ENCODE measurements around the gene COL9A1. TPM values are rescaled to one million over a fixed set of nuclear protein-coding genes. Genes with fewer than 3 reads are reported as not detected.

The COL9A1 gene
- total RNA-seq, 1 experiment from 2014 or later: not detected

DNA sequence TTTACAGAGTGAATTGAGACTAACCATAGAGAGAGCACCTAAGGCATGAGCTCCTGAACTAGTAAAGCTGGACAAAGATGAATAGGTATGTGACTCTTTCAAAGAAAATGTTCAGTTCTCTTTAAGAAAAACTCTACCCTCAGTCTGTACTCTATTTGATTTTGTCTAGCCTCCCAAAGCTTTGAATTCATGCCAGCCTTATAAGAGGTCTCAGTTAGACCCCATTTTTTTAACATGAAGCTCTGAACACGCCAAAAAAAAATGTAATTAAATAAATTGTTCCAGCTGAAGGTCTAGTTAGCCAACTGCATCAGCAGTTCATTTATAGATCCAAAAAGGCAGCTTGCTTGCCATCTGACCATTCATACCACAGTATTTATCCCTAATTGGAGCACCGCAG, 71.6 kb downstream of the COL9A1 start:
- no peak for DNase-seq (ENCODE audit: low read depth)

- peak; percentile 19 for DNase-seq (ENCODE audit: low read depth)
These were observed 77.8 kb downstream of the COL9A1 start for GRCh38 chr6:70225055-70225454.

DNA sequence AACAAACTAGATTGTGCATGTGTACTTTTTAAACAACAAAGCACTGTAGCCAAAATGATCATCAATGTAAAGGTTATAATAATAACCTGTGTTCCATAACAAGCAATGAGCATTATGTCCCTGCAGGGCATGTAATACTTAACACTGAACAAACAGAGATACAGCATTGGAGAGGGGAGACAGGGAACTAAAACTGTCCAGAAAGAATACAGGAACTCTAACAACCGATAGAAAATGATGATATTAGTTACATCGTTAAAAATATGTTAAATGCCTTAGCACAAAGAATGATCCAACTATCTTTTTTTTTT, 80.5 kb downstream of the COL9A1 start:
- DNase-seq (ENCODE audit: low read depth): no peak

DNA sequence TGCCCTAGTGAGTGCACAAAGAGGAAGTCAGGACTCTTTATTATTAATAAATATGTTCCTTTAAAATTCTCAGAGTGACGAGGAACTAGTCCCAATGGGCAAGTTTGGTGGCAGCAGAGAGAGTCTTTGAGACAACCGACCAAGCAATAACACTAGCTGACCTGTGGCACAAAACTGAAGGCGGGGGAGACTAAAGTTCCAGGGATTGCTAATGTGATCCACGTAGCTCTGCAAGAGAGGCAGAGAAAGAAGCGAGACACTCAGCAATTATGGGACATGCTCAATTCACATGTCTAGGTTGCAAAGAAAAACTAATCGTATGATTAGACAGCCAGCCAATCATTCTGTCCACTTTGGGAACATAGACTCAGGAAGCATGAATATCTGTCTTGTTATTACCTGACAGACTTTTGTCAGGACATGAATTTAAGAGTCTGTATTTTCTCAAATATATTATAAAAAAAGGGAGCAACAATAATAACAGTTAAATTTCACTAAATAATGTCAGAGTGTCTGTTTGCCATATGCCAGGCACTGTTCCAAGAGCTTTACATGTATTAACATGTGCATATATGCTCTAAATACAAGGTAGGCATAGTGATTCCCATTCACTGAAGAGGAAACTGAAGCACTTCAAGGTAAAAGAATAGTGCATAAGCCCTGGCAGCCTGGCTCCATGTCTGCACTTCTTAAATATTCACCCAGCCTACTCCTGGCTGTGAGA, 81.0 kb downstream of the COL9A1 start:
- no peak for DNase-seq (ENCODE audit: low read depth)

DNA sequence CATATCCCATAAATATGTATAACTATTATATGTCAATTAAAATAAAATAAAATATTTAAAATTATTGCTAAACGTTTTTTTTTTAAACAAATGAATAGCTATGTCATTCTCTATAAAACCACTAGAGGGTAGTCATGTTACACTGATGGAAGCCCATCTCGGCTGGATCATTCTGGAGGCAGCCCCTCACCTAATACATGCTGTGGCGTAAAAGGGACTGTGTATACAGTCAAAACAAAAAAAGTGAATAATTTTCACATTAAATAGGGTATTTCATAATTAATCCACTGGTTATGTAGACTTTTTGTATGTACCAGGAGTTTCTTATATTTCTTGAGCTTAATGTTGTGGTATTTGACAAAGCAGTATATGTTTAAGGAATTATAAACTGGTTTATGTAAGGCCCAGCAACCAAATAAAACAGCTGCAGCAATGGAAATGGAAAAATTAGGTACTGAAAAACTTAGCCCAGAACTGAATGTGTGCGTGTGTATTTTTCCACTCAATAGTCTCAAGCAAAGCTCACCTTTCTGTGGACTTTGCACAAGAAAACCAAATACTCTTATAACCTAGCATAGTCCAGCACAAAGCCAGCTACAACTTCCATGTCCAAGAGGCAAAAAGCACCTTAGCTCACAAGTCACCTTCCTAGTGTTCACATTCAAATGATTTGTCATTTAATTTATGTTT, 81.7 kb downstream of the COL9A1 start:
- DNase-seq (ENCODE audit: low read depth): peak; percentile 24

DNA sequence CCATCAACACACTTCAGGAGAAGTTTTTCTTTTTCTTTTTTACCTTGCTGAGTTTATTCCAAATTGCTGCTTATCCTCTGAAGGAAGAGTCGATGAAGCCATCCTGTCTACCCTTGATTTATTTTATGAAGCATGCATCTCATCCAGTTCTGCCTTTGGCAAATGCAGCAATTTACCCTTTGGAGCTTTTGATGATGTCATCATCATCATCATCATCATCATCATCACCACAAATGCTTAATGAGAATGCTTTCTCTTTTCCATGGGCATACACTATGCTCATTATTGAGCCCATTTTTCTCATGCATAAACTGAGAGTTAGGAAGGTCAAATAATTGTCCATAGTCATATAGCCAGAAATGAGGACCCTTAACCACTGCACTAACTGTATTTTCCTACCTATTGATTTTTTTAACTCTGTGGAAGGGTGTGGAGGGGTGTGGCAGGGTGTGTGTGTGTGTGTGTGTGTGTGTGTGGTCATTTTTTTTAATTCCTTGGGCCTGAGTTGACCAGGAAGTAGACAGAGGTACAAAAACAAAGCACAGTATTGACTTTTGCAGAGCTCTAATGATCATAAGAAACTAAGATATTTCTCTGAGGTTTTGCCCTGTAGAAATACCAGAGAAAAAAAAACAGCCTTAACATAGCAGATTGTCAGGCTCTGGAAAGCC, 82.8 kb downstream of the COL9A1 start:
- DNase-seq (ENCODE audit: low read depth): no peak

- no peak for DNase-seq (ENCODE audit: low read depth)
These were observed 86.1 kb downstream of the COL9A1 start for GRCh38 chr6:70216767-70217166.

- no peak for DNase-seq (ENCODE audit: low read depth)
These were observed 87.3 kb downstream of the COL9A1 start for GRCh38 chr6:70215460-70216108.

GRCh38 chr6:70210462-70210861, 92.4 kb downstream of the COL9A1 start:
- DNase-seq (ENCODE audit: low read depth): no peak

GRCh38 chr6:70208235-70208790, 94.6 kb downstream of the COL9A1 start:
- no peak for DNase-seq (ENCODE audit: low read depth)

DNA sequence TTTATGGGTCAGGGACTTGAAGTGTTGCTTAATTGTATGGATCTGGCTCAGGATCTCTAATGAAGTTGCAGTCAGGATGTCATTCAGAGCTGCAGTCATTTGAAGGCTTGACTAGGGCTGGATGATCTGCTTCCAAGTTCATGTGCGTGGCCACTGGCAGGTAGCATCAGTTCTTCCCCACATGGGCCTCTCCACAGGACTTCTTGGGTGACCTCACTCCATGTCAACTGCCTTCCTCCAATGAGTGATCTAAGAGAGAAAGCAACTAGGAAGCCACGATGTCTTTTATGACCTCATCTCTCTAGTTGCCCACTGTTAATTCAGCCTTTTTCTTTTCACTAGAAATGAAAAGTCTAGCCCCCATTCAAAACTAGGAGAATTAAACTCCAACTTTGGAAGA, 104.1 kb downstream of the COL9A1 start:
- no peak for DNase-seq (ENCODE audit: low read depth)

- DNase-seq (ENCODE audit: low read depth): no peak
These were observed 106.4 kb downstream of the COL9A1 start for GRCh38 chr6:70196531-70196930.

- DNase-seq (ENCODE audit: low read depth): no peak
These were observed 108.5 kb downstream of the COL9A1 start for GRCh38 chr6:70194421-70194820.

DNA sequence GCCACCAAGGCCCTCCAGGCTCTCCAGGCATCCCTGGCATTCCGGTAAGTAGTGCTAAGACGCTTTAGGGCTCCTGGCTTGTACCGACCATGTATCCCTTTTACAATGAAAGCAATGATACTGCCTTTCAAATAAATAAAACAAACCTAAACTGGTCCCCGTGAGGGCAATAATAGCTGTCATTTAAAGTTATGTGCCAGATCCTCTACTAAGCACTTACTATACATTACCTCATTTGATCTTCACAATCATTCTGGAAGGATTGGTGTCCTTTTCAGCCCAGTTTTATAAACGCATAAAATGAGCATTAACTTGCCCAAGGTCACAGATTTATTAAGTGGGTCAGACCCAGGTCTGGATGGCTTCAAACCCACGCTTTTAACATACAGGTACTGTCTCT, 114.7 kb downstream of the COL9A1 start:
- no peak for DNase-seq (ENCODE audit: low read depth)

- no peak for DNase-seq (ENCODE audit: low read depth)
These were observed 116.4 kb downstream of the COL9A1 start for GRCh38 chr6:70186461-70186860.

- DNase-seq (ENCODE audit: low read depth): no peak
These were observed 118.2 kb downstream of the COL9A1 start for GRCh38 chr6:70184723-70185122.

DNA sequence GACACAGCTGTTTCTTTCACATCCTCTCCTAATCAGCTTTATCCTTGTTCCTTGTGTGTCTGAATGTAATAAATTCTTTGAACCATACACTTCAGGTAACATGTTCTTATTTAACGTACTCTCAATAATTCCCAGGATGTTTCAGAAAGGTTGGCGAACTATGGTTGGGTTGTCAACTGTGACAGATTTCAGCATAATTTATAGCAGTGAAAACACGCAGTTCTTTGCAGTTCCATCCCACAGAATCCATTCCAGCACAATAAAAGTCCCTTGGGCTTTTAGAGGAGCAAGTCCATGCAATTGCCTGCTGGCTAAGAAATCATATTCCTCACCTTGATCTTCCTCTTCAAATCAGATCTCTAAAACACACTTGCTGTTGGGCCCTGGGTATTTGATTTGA, 119.3 kb downstream of the COL9A1 start:
- no peak for DNase-seq (ENCODE audit: low read depth)

DNA sequence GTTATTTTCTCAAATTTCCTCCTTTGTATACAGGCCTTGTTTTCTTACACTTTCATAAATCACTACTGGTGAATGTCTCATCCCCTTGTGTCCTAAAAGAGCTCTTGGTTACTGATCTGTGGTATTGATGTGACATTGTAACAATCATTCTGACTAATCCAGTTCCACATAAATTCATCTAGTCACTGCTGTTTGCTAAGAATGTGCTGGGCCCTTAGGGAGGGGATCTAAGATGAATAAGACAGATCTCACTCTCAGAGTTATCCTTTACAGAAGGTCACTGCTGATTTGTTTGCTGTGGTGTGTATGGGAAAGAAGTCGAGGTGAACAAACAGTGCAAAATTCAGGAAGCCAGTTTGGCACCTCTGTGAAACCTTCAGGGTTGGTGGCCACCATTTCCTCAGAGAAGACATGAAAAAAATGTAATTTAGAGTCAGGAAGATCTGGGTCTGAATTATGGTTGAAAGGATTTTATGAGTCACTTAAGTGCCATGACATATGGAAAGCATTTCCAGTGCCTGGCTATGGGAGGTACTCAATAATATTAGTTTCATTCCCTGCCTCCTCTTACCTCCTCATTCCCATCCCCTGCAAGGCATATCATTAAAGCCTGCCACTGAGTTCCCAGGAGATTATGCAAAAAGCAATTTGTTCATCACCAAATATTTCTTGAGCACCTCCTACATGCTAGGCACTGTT, 121.8 kb downstream of the COL9A1 start:
- peak; percentile 2 for DNase-seq (ENCODE audit: low read depth)

GRCh38 chr6:70180183-70180900, 122.5 kb downstream of the COL9A1 start:
- no peak for DNase-seq (ENCODE audit: low read depth)

DNA sequence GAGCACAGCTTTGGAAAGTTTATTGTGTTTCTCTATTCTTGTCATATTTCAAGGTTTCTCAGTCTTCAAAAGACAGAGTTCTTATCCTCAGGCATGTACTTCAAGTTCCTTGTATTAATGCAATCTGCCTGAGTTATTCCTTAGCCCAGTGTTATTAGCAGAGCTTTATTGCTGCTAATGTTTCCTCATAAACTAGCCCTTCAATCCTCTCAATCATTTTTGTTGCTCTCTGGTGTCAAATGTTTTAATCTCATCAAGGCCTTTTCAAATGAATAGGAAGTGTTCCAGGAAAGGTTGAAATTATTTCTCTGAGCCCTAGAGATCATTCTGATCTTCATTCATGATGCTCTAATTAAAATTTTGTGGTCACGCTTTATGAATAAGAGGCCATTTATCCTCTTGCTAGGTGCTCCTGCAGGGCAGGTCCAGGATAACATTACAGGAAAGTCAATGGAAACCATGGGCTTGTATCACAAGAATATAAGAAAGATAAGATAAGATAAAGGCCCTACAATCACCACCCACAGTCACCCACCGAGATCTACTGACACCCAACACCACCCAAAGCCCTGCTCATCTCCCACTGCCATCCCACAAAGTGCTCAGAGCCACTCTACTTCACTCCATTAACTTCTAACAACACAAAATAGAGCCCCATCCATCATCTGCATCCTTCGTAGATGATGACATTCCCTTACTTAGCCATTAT, 125.9 kb downstream of the COL9A1 start:
- no peak for DNase-seq (ENCODE audit: low read depth)
